ENCODE data around the gene CPA5.

The CPA5 gene

GRCh38 chr7:130409067-130409711 lies 64.6 kb downstream of the CPA5 start:
- no peak overlapping the region for H3K4me3 ChIP-seq (replicated peaks; ENCODE audit: low read depth, low read length)
- no peak for TF ChIP-seq CTCF (IDR thresholded peaks at IDR 0.05; ENCODE audit: low read depth, low read length, missing control alignments)
- DNase-seq (ENCODE audit: extremely low read depth, low read depth), result no peak

DNA sequence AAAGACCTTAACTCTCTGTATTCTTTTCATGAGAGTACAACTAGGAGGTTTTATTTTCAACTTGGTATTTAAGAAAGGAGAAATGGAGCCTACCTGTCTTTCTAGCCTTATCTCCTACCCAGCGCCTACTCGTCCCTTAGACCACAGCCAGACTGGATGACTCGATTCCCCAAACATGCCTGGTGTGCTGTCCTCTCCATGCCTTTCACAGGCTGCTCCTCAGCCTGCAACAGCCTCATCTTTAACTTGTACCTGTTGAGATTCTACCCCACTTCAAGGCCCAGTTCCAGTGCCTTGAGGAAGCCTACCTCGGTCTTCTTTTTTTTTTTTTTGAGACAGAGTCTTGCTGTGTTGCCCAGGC lies 65.1 kb downstream of the CPA5 start:
- no peak for DNase-seq (ENCODE audit: extremely low read depth, low read depth)
- H3K4me3 ChIP-seq (replicated peaks; ENCODE audit: low read depth, low read length), result no peak overlapping the region
- no peak for TF ChIP-seq CTCF (IDR thresholded peaks at IDR 0.05; ENCODE audit: low read depth, low read length, missing control alignments)

DNA sequence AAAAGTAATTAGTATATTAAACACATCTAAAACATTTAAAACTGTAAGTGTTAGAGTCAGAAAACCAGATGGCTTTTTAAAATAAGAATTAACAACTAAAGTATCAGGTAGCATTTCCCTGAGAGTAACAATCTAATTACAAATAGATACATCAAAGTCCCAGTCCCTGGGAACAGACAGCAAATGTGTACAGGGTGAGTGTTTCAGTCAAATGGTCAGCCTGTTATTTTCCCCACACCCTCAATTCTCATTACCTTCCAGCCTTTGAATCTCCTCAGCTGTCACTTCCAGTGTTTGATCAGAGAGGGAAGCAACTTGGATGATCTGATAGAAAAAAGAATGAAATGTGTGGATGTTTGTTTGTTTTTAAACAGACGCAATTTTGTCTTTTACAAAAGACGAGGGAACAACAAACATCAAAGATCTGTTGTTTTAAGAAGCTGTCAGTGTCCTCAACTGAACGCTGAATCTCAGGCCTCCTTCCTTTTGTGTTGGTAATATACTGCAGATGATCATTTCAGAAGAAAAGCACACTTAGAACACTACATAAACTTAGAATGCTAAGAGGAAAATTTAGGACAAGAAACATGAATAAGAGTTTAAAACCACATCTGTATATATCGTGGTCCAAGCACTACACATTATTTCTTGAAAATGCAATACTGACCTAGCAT lies 66.4 kb downstream of the CPA5 start:
- no peak for DNase-seq (ENCODE audit: extremely low read depth, low read depth)
- no peak for TF ChIP-seq CTCF (IDR thresholded peaks at IDR 0.05; ENCODE audit: low read depth, low read length, missing control alignments)
- no peak overlapping the region for H3K4me3 ChIP-seq (replicated peaks; ENCODE audit: low read depth, low read length)

GRCh38 chr7:130413201-130413600 lies 68.6 kb downstream of the CPA5 start:
- no peak overlapping the region for H3K4me3 ChIP-seq (replicated peaks; ENCODE audit: low read depth, low read length)
- TF ChIP-seq CTCF (IDR thresholded peaks at IDR 0.05; ENCODE audit: low read depth, low read length, missing control alignments), result no peak

GRCh38 chr7:130415006-130415405 lies 70.4 kb downstream of the CPA5 start:
- H3K4me3 ChIP-seq (replicated peaks; ENCODE audit: low read depth, low read length), result no peak overlapping the region
- DNase-seq (ENCODE audit: extremely low read depth, low read depth), result no peak
- no peak for TF ChIP-seq CTCF (IDR thresholded peaks at IDR 0.05; ENCODE audit: low read depth, low read length, missing control alignments)

More at GRCh38 chr7:130413201-130413600, 68.6 kb downstream of the CPA5 start:
- DNase-seq (ENCODE audit: extremely low read depth, low read depth), result no peak

DNA sequence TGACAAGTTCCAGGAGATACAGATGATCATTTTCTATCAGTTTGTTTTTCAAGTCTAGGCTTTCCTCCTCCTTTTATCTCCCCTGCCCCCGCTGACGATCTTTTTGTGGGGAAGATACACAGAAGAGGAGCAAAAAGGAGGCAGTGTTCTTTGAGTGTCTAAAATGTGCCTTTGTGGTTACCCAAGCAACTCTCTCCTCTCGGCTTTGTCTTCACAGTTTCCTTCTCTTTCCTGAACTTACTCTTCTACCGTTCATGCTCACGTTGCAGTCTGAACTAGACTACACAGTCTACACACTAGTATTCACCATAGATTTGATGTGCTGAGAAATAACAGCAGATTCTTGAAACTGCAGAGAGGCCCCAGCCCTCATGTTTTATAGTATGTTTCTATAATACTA lies 72.6 kb downstream of the CPA5 start:
- no peak for TF ChIP-seq CTCF (IDR thresholded peaks at IDR 0.05; ENCODE audit: low read depth, low read length, missing control alignments)
- no peak for DNase-seq (ENCODE audit: extremely low read depth, low read depth)
- no peak overlapping the region for H3K4me3 ChIP-seq (replicated peaks; ENCODE audit: low read depth, low read length)
